NCI-H2081 (cell line): ENCODE data around the gene CCR6.
A peak's percentile ranks its signal among the peaks of the same experiment; 100 is the strongest.
"Not testable (repeated sequence)": the region's sequence is repeated elsewhere in the genome, so short reads cannot be mapped to it uniquely, and the experiment has no call there.

Experiments
- DNase-seq, 2 experiments: peaks; one replicate each; lab custom pipeline; 2025; lab: John Stamatoyannopoulos, UW

The CCR6 gene

DNA sequence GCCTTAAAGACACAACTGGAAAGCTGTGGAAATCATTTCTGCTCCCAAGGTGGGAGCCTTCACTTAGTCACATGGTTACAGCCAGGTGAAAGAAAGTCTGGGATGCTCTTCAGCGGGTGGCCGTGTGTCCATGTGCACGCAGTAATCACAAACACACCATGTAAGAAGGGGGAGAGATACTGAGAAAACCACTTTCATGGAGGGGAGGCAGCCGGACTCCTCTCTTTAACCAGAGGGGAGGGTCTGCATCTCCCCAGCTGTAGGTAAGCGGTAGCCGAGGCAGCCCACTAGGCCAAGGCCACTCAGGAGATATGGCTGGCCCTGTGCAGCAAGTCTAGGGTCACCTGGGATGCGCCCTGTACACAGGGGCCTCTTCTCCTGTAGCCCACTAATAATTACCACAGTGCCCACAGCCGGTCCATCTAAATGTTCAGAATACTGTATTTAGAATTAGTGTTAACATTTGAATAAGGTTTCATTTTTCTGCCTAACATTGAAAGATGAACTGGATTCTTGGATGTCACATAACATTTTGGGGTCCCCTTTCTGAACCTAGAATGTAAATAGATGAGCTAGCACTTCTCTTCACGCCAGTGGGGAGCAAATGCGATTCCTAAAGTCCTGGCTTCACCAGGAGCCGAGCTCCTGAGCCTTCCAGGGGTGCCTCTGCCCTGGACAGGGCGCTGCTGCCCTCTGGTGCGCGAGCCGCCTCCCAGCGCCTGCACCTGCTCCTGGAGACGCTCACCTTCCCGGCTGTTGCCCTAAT lies 19.0 kb downstream of the CCR6 start:
- DNase-seq = peak; percentile 34 to 37

DNA sequence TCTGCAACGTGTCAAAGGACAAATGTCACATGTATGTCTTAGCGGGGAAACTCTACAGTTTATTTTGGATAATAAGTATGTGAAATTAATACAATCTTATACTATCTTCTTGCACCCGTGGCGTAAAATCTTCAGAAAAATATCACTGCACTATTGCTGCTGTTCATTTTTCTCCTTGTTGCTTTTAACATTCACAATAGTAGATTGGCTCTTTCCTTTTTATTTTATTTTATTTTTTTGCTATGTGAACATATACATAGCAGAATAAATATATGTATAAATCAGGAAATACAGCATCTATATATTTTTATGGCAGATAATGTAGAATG lies 19.5 kb downstream of the CCR6 start:
- DNase-seq = no peak

DNA sequence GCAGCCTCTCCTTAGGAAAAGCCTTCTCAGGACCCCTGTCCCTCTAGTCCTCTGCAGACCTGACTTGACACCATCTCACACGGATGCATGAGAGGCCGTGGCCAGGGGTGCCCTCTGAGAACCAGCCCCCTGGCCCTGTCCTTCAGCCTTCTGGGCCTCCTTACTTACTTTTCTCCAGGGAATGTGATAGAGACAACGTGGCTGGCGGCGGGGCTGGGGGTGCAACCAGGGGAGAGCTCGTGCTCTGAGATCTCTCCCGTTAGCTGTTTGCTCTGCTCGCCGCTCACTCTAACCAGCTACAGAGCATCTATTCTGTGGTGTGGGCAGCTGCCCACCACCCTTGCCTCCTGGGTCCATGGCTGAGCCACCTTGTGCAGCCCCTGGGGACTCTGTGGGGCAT lies 20.1 kb downstream of the CCR6 start:
- no peak for DNase-seq

DNA sequence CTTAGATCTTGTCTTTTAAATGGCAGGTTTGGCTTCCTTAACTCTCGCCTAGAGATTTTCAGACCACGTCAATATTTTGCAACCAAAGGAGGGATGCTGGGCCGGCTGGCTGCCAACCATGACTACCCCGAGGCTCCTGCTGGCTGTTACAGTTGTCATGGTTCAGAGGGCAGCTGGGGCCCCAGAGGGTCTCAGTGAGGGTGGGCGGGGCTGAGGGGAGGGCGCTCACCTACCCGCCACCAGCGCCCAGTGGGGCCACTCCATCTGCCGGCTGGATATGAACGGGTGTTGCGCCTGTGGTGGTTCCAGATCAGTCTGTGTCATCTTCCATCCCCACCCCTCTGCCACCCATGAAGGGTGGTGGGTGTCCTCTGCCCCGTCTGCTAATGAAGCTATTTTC lies 22.6 kb downstream of the CCR6 start:
- DNase-seq = no peak

DNA sequence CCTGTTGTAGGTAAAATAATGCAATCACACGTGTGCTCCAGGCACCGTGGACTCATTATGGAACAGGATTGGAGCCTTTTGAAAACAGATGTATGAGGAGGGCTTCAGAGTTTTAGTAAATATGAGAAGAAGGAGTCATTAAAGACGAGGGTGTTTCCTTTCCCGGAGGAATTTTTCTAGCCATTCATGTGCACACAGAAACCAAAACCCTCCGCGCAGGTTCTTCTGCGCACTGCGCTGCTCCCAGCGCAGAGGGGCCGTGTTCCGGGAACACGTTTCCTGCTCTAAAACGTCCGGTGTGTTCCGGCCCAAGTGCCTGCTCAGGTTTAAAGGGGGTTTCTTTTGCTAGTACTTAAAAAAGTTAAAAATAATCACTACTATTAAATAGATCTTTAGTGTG lies 23.2 kb downstream of the CCR6 start:
- DNase-seq = no peak

DNA sequence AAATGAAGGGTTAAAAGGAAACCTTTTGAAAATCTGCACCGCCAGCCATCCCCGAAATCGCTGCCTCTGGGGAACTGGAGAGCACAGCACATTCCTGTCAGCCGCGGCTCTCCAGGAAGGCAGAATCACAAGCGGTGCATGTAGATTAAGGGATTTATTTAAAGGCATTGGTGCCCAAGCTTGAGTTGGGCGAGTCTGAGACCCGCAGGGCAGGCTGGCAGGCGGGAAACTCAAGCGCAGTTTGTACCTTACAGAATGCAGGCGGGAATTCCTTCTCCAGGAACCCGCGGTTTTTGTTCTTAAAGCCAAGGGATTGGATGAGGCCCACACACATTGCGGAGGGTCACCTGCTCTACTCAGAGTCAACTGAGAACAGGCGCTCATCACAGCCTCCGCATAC lies 24.1 kb downstream of the CCR6 start:
- no peak for DNase-seq

DNA sequence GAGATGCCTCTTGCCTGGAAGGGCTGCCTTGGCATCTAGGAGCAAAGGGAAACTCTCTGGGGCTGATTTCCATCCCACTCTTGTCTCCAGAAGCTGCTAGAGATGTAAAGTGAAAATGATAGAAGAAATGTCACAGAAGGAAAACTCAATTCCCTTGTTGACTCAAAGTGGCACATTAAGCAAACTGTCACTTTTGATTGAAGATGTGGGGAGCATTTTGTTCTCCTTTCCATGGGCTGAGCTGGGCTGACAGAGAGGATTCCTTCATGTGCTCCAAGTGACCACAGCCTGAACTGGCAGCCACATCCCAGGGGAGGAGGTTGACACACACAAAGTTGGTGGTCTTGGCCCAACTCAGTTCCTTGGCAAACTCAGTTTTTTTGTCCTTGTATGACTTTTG lies 25.1 kb downstream of the CCR6 start:
- DNase-seq = no peak

DNA sequence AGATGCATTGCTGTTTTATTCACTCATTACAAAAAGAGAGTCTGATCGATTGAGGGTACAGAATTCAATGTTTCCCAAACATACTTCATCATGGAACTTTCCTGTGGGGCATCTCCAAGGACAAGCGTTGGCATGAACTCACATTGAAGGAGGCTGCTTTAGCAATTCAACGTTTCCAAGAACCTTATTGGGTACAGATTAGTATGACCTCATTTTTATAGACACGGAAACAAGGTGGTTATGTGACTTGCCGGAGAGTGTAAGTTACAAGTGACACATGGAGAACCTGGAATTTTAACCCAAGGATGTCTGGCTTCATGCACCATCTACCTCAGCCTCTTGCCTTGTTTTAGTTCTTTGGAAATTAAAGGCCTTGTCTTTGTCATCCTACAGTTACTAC lies 26.1 kb downstream of the CCR6 start:
- no peak for DNase-seq

DNA sequence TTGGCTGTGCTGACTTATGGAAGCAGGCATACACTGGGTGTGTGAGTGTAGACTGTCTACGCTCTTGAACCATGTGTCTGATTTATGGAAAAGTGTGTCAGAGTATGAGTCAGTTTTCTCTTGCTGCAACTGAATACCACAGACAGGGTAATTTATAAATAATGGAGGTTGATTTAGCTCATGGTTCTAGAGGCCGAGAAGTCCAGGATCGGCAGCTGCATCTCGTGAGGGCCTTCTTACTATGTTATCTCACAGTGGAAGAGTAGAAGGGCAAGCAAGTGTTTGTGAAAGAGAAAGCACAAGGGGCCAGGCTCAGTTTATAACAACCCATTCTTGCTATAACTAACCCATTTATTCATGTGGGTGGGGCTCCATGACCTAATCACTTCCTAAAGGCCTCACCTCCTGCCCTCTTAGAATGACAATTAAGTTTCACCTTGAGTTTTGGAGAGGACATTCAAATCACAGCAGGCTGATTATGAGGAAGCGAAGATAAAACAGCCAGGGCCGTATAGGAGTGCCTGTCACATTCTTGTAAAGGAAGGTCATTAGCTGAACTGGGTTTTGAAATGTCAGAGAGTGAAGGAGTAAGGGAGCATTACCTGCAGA lies 28.1 kb downstream of the CCR6 start:
- DNase-seq = no peak

DNA sequence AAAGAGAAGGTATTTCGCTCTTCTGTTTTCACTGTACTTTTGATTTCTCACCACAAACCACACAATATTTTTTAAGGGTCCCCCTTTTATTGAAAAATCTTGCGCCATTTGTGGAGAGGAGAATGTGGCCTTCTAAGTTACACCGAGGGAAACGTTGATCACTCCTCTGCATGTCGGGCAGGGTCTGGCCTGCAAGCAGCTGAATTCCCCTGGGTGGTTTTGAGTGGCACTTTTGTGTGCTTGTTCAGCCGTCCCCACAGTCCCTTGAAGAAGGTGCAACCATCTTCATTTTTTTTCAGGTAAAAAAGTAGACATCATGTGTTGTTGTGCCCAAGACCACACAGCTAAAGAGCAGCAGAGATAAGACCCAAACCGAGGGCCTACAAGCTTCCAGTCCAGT lies 28.8 kb downstream of the CCR6 start:
- no peak for DNase-seq

DNA sequence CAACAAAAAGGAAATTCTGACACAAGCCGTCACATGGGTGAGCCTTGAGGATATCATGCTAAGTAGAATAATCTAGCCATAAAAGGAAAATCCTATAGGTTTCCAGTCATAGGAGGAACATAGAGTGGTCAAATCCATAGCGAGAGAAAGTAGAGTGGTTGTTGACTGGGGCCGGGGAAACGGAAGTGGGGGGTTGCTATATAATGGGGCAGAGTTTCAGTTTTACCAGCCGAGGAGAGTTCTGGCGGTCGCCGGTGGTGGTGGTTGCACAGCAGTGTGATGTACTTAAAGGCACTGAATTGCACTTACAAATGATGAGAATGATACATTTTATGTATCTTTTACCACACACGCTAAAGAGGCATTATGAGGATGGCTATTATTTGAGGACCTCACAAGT lies 30.0 kb downstream of the CCR6 start:
- no peak for DNase-seq

DNA sequence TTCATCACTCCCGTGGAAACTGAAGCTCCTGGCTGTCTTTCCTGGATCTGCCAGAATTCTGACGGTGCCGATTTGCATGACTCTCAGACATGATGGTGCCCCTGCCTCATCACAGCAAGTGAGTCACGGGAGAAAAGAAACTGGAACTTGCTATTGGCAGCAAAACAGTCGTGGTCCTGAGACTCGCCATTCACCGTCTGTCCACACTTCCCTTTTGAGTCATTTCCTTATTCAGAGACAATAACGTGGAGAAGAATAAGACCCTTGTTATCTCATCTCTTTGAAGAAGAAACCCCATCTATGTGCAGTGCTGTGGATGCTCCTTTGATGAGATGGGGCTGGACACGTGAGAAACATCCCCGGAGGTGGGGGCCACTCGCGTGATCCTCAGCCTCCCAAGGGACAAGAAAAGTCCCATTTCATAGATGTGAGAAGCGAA lies 30.6 kb downstream of the CCR6 start:
- no peak for DNase-seq

DNA sequence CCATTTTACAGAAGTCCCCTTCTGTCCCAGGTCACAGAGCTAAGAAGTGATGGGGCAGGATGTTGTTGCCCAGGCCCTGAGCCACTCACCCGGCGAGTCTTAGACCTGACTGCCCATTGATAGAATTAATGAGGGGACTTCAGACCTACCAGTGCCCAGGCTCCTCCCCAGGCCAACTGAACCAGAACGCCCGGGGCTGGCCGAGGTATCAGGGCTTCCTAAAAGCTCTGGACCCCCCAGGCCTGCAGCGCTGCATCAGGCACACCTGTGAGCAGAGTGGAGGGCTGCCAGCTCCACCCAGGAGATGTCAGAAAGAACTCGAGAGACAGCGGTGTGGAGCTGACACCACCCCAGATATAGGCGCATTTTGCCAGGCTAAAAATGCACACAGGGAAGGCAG lies 31.4 kb downstream of the CCR6 start:
- no peak for DNase-seq

DNA sequence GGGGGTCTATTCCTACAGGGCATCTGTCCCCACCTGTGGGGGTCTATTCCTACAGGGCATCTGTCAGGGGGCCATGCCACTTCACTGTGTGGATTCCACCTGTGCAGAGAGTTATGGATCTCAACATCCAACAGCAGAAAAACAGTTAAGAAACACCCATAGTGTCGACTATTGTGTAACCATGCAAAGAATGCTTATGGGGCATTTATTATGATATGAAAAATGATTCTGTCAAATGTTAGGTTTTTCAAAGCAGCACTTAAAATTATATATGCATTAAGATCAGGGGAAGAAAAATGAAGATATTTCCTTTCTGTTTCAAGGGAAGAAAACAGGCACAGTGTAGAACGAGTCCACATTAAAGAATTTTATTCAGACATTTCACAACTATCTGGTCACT lies 32.0 kb downstream of the CCR6 start:
- no peak for DNase-seq

DNA sequence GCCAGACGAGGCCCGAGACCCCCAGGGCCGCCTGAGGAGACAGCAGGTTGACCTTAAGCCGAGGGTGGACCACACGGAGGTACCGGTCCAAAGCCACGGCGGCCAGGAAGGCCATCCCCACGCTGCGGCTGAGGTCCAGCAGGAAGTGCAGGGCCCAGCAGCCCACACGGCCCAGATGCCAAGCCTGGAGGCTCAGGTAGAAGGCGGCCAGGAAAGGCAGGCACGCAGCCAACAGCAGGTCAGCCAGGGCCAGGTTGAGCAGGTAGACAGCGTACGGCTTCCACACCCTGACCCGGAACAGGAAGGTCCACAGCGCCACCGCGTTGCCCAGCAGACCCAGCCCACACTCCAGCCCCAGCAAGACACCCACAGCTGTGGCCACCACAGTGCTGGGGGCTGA lies 34.5 kb downstream of the CCR6 start:
- DNase-seq = no peak

DNA sequence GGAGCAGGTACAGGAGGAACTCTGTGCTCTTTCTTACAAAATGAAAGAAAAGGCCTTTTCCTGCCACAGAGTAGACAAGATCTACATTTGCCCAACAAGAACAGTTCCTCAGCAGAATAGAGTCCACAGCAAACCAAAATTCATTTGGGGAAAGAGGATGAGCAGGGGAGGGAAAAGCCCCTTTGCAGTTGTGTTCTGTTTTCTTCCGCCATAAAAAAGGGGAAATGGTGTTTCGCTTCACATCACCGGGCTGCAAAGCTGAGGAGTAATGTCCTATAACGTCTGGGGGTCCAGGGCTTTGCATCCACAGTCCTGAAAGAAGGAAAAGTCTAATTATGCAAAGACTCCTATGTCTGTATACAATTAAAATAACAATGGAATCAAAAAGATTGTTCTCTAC lies 35.0 kb downstream of the CCR6 start, which contains the start of gene GPR31:
Gene GPR31, minus strand, starts transcription at position 118 of the 400 bp plus-strand sequence. CDS start 149 bp downstream, outside the sequence.
- DNase-seq = no peak

DNA sequence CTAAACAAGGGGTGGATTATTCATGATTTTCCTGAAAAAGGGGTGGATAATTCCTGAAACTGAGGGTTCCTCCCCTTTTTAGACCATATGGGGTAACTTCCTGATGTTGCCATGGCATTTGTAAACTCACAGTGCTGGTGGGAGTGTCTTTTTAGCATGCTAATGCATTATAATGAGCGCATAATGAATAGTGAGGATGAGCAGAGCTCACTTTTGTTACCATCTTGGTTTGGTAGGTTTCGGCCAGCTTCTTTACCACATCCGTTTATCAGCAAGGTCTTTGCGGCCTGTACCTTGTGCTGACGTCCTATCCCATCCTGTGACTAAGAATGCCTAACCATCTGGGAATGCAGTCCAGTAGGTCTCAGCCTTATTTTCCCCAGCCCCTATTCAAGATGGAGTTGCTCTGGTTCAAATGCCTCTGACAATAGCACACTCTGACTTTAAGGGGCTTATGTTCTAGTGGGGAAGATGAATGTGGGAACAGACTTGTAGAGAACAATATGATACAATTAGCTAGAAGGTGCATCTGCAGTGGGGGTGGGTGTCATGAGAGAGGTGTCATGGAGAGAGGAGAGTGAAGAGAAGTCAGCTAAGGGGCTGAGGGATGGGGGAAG lies 39.1 kb downstream of the CCR6 start:
- DNase-seq = no peak

DNA sequence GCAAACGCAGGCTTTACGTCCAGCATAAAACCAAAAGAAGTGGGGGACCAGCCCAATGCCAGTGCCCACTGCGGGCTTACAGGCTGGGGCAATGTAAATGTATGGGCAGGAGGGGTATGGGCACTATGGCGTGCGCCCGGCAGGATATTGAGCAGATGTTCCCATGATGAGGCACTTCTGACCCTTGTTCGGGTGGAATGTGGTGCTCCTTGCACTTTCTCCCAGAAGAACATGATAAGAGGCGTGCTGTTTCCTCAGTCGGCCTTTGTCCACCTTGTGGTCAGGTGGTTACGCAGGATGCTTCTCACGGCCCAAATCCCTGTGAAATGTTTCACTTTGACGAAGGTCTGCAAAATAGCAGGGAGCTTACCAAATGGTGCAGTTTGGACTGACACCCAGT lies 39.7 kb downstream of the CCR6 start:
- DNase-seq = no peak

DNA sequence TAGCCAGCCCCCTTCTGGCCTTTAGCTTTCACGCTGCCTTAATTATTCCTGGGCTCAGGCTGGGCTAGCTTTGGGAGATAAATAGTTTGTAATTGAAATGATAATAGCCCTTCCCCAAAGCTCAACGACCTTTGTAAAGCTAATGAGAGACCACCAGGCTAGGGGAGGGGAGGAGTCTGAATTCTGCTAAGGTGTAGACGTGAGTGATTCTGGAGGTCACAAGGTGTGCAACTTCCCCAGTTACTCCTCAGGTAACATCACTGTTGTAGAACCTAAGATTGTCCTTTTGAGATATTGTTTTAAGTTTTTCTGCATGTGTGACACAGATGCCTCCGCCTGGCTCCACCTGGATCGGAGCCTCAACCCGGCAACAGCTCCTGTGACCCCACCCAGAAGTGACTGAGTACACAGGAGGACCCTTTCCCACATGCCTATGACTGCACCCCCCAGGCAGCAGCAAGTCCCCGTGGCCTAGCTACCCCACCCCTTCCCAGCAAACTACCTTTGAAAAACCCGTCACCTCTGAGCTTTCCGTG lies 40.6 kb downstream of the CCR6 start:
- DNase-seq = no peak

DNA sequence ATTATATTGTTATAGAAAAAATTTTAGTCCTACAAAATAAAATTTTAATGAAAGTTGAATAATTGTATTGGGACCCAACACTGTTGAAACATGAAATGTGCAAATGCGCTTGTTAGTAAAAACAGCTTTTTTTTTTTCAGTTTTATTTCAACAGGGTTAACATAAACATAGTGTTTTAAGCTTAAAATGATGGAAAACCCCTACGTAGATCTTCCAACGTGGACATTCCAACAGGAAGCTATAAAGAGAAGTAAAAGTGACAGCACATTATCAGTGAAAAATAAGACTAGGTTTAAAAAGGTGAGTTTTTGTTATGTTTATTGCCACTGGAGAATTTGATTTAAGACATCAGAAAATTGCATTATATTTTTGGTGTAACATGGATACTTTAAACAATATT lies 41.4 kb downstream of the CCR6 start:
- no peak for DNase-seq

DNA sequence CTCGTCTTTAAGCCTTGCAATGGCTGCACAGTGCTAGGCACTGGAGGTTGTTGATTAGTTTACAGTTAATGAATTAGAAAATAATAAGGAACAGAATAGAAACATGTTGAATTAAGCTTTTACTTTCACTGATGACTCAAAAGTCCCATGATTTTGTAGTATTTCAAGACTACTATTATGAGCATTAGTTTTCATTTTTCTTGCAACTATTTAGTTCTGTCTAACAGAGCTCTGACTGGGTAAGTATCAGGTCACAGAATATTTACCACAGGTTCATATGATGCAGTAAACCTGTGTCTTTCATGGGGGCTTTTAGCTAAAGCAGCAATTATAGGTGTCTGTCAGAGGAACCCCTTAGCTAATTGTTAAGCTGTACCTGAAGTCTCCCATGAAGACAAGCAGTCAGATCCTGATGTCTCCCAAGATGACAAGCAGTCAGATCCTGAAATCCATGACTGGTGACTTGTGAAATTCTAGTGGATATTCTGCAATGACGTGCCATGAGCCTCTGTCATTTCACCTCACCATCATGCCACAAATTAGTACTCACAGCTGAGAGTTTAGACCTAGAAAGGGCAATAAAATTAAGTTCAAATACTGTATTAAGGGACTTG lies 43.1 kb downstream of the CCR6 start:
- no peak for DNase-seq

DNA sequence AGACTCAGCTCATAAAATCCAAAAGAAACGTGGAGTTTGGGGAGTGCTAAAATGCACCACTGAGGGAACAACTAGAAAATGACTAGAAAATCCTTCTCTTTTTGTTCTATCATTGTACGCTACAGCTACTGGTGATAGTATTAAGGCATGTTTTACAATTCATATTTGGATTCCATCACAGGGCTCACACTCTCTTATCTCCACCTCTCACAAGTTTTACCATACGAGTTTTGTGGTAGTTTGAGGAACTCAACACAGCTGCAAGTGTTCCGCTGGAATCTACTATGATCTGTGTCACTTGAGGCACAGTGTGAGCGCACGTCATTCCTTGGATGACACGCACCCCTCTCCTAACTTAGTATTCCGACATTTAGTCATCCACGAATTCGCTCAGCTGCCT lies 44.8 kb downstream of the CCR6 start:
- DNase-seq = not testable (repeated sequence)

DNA sequence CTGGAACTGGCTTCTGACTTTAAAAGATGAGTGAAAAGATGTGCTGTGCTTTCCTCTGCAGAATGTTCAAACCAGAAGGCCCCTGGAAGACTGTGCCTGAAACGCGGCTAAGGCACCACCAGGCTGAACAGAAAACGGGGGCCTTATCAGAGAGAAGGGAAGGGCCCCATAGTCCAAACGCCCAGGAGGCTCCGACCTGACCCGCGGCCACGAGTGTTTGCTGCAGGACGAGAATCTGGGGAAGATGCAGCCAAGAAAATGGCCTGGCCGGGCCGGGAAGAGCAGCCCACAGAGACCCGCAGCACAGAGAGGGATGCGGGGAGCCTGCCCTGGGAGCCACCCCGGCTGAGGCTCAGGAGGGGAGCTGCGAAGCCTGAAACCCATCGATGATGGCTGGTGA lies 45.4 kb downstream of the CCR6 start:
- DNase-seq = not testable (repeated sequence)
